Measurements from ENCODE around the gene IPO13.

Gene IPO13

DNA sequence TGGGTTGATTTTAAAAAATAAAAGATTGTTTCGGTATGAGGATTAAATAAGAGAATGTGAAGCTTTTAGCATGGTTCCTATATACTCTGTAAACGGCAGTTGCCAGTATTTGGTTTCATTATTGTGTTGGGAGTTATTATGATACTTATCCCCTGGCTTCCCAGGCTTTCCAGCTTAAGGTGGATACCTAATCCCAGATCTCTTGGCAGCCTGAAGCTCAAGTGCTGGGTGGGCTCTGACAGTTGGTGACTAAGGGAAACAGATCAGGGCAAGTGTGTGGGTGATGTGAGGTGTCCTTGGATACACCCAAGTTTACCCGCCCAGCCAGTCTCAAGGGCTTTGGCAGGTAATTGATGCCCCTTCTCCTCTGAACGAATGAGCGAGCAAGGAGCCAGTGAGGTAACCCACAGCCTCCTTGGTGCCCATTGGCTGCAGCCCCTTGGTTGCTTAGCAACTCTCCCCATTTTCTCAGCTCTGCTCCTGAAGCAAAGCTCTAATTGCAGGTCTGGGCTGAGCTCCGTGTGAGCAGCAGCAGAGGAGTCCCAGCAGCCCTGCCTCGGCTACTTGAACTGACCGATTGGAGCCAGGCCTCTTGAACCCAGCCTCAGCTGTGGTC, 6.1 kb downstream of the IPO13 start:
- DNase-seq: no peak

DNA sequence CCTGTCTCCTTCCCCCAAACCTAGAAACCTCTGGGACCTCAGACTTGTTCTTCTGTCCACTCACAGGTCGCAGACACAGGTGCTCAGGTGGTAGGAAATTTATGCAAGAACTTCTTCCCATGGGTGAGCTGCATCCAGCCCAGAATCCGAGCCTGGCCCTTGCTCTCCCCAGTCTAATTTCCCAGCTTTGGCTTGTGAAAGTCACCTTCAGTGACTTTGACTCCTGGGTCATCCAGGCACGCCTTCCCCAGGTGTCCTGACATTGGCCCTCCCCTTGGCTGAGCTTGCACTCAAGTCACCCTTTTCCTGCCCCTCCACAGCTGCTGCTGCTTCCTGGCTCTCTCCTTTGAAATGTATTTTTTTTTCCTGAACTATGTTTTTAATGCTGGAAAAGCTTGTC, 6.6 kb downstream of the IPO13 start:
- no peak for DNase-seq

DNA sequence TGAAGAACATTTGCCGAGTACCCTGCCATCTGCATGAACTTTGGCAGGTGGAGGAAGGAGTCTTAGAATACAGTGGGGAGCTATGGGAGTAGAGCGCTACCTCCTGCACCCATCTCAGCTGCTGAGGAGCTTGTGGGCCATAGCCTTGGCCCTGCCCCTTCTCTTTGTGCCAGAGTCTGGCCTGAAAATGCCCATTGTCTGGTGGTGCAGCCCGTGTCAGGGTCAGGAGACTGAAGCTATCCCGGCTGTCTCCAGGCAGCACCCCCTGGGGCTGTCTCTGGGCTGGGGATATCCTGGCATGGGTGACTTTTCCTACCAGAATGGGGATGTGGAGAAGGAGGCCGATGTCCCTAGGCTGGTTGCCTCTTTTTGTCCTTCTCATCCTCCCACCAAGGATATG, 7.3 kb downstream of the IPO13 start:
- DNase-seq: no peak

DNA sequence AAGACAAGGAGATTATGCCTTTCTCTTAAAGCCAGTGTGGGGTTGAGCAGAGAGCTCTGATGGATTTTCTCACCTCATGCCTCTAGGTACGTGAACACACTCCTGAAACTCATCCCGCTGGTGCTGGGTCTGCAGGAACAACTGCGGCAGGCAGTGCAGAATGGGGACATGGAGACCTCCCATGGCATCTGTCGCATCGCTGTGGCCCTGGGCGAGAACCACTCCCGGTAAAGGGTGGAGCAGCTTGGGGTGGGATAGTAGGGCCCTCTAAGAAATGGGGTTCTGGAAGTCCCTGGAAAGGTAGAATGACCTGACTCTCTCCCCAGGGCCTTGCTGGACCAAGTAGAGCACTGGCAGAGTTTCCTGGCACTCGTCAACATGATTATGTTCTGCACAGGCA, 9.5 kb downstream of the IPO13 start:
- DNase-seq: no peak

DNA sequence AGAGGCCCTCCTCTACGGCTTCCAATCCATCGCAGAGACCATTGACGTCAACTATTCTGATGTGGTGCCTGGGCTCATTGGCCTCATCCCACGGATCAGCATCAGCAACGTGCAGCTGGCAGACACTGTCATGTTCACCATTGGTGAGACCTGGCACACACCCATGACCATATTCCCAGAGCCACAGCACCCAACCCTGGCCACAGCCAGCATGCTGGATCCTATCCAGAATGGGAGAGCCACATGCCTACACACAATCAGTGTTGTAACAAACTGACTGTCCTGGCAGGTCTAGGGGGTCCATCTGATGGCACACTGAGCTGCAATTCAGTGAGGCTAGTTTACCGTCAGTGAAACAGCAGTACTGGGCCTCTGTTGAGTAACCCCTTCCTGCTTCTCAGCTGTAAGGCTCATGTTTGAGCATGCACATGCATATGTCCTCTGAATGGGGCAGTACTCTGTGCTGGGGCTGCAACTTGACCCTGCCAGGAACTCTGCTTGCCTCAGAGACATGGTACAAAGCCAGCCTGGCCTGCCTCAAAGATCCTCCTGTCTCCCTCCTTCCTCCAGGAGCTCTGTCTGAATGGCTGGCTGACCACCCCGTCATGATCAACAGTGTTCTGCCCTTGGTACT, 10.8 kb downstream of the IPO13 start:
- no peak for DNase-seq

DNA sequence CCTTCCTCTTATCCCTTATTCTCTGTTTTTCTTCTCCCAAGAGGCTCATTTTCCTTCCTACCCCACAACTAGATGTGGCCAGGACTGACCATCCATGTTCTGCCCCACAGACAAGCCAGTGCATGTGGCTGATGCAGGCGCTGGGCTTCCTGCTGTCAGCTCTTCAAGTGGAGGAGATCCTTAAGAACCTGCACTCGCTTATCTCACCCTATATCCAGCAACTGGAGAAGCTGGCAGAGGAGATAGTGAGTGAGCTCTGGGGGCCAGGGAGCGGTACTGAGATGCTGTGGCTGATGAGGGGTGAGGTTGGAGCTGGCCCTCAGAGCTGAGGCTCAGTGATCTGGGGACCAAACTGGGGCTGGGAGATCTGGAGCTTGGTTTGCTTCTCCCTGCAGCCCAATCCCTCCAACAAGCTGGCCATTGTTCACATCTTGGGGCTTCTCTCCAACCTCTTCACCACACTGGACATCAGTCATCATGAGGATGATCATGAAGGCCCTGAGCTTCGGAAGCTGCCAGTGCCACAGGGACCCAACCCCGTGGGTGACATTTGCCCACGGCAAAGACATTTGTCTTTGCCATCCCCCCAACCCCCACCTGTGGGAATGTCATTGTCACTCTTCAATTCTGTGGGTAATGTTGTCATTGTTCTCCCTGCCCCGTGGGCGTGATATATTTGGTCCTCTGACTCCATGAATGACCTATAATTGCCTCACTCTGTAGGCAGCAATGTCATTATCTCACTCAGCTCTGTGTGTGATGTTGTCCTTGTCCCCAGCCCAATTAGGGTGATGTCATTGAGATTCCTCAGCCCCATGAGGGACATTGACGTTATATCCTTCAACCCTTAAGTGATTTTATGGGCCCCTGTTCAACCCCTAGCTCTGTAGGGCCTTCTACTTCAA, 11.9 kb downstream of the IPO13 start:
- DNase-seq: no peak

DNA sequence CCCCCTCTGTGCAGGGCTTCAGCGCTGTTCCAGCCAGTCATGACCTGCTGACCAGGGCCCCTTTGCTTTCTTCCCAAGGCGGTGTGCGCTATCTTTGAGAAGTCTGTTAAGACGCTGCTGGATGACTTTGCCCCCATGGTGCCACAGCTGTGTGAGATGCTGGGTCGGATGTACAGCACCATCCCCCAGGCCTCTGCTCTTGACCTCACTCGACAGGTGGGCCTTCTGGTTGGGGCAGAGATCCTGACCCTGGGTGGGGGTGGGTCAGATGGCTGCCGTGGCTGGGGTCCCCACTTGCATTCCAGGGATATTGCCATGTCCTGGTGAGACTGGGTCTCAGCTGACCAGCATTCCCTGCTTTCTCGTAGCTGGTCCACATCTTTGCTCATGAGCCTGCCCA, 14.0 kb downstream of the IPO13 start:
- DNase-seq: no peak

DNA sequence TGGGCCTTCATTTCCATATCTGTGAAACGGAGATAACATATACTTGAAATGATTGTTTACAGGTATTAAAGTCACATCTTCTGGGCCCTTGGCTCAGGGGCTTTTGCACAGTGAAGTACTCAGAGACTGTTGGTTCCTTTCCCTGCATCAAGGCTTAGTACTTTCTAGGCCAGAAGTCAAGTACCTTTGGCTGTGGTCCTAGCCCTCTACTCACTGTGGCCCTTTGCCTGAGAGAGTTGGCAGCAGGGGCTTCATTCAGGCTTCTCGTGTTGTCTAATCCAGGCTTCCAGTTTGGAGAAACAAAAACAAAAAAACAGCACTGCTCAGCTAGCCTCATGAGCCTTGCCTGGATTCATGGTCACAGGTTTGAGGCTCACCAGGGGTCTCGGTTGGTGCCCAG, 14.9 kb downstream of the IPO13 start:
- no peak for DNase-seq

DNA sequence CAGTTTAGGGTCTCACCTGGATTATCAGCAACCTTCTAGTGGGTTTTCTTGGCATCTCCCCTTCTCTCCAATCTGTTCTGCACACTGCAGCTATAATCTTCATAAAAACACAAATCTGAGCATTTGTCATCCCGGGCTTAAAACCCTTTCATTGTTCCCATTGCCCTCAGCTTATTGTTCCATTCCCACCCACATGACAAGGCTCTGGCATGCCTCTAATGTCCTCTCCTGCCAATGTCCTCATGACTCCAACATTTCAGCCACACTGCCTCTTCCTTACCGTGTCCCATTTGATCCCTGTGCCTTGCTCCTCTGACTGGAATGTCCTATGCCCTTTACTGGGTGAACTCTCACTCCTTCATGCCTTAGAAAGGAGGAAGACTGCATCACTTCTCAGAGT, 15.6 kb downstream of the IPO13 start:
- no peak for DNase-seq

DNA sequence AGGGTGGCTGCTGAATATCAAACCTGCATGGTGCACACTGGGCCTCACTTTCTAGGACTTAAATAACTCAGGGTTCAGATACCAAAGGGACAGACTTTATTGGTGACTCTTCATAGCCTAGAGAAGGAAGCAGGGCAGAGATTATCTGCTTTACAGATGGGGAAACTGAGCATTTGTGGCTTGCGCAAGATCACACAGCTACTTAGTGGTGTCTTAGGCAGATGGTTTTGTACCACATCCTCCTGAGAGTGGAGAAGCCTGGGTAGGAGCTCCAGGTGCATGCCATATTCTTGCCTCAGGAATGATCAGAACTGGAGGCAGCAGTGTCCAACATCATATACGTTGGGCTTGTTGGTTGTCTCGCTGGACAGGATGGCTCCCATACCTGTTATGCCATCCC, 16.3 kb downstream of the IPO13 start:
- DNase-seq: no peak

DNA sequence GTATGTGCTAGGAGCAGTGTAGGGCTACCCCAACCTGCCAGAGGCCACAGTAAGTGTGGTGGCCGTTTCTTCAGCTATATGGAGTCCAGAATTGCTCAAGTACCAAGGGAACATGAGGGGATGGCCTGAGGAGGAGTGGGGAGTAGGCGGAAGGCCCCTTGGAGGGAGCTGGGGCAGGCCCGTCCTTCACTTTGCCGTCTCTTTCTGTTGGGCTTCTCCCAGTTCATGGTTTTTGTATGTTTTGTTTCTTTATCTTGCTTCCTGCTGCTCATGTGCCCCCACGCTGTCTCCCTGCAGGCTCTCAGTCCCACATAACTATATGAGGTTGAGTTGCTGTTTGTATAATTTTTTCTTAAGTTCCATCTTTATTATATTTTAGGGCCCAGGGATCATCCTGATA, 17.1 kb downstream of the IPO13 start:
- no peak for DNase-seq

DNA sequence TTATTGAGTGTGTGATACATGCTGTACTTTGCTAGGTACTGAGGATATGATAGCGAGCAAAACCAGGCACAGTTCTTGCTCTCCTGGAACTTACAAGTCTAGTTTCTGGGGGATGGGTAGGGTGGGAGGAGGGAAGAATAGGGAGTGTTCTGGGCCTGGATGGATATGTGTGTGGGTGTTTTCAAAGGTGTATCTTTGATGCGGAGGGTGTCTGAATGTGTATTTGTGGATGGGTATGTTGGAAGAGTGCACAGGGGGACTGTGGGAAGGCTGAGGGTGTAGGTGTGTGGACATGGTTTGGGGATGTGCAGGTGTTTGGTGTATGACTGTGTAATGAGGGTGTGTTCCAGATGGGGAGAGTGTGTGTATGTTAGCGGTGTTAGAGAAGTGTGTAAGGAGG, 18.6 kb downstream of the IPO13 start:
- DNase-seq: no peak

DNA sequence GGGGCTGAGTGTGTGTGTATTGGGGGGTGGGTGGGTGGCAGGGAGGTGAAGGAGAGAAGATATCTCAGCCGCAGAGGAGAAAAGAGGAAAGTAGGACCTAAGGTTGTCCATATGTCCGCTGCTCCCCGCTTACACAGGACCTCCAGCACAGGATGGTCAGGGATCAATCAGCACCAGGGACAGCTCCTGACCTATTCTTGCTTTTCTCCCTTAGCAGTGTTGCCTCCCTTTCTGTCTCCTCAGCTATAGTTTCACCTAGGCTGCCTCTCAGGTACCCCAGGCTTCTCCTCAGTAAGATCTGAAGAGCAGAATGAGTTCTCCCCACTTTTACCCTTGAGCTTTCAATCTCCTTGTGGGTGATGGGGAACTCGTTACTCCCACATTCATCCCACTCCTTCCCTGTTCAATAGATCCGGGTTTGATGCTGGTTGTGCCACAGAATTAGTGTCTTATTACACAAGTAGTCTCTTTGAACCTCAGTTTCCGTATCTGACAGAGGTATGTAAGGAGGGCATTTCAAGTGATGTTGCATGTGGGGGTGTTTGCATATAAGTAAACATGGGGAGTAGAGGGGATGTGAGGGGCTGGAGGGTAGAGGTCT, 21.7 kb downstream of the IPO13 start:
- DNase-seq: no peak

DNA sequence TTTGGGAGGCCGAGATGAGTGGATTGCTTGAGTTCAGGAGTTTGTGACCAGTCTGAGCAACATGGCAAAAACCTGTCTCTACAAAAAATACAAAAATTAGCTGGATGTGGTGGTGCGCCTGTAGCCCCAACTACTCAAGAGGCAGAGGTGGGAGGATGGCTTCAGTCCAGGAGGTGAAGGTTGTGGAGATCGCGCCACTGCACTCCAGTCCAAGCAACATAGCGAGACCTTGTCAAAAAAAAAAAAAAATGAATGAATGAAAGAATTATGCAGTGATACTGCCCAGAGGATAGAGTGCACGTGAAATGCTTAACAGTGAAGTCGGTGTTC, 22.6 kb downstream of the IPO13 start:
- DNase-seq: no peak

DNA sequence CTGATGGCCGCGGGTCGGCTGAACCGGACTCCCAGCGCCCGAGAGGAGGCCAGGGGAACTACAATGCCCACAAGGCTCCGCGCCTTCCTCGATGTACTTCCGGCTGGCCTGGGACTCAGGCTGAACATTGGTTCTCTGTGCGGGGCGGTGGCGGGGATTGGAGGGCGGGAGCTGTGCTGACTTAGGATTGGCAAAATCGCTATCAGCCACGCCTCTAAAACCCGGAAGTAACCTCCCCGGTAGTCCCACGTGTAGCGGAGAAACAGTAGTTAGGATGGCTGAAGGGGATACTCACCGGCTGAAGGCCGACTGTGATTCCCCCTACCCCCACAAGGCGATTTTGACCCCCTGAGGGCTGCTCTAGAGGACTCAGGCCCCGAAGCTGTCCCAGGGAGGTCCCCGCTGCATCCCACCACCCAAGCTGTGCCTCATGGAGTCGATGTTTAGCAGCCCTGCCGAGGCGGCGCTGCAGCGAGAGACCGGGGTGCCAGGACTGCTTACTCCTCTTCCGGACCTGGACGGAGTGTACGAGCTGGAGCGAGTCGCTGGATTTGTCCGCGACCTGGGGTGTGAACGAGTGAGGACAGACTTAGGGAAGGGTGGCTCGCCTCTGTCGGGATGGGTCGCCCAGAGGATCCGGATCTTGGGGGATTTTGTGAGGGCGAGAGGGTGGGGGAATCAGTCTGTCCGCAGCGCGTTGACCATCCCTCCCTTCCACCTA, 23.2 kb downstream of the IPO13 start, which contains the start of gene DPH2:
DPH2 (plus strand) TSS at position 265 of the 721 bp plus-strand sequence; CDS start at position 431, 166 bp downstream.
- peak; percentile 94 for DNase-seq

DNA sequence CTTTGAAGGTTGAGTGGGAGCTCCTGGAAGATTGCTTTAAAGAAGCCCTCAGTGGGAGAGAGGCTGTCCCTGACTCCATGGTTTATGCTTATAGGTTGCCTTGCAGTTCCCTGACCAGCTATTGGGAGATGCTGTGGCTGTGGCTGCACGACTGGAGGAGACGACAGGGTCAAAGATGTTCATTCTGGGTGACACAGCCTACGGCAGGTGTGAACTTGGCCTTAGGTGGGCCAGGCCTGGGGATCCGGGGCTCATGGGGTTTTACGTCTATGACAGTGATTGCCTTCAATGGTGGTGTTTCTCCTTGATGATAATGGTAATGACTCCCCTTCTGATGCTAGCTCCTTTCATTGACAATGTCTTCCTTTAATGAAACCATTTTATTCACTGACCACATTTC, 23.8 kb downstream of the IPO13 start:
- DNase-seq: no peak

DNA sequence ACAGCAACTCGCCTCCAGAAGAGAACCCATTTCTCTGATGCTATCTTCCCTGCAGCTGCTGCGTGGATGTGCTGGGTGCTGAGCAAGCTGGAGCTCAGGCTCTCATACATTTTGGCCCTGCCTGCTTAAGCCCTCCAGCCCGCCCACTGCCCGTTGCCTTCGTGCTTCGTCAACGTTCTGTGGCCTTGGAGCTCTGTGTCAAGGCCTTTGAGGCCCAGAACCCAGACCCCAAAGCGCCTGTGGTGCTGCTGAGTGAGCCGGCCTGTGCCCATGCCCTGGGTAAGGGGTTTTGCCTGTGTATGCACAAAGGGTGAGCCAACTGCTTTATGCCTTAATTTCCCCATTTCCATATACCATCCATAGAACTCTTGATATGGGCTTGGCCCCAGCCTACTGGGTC, 24.2 kb downstream of the IPO13 start:
- DNase-seq: no peak

DNA sequence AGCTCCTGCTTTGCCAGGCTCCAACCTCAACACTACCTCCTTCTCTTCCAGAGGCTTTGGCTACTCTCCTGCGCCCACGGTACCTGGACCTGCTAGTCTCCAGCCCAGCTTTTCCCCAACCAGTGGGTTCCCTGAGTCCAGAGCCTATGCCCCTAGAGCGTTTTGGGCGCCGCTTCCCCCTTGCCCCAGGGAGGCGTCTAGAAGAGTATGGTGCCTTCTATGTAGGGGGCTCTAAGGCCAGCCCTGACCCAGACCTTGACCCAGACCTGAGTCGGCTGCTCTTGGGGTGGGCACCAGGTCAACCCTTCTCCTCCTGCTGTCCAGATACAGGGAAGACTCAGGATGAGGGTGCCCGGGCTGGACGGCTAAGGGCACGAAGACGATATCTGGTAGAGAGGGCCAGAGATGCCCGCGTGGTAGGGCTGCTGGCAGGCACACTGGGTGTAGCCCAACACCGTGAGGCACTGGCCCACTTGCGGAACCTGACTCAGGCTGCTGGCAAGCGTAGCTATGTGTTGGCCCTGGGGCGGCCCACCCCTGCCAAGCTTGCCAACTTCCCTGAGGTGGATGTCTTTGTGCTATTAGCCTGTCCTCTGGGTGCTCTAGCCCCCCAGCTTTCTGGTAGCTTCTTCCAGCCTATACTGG, 24.7 kb downstream of the IPO13 start:
- no peak for DNase-seq

DNA sequence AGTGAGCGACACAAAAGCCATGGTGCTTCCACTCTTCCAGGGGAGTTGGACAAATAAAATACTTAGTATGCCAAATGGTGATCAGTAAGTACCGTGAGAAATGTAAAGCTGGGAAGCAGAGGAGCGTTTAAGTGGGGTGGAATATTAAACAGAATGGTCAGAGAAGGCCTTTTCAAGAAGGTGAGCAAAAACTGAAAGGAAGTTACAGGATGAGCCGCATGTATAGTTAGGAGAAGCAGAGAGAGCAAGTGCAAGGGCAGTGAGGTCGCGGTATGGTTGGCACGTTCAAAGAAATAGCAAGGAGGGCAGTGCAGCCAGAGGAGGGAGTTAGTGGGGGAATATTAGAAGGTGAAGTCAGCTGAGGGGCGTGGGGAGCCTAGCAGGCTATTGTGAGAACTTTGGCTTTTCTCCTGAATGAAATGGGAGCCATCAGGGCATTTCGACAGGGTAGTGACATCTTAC, 27.3 kb downstream of the IPO13 start:
- no peak for DNase-seq

DNA sequence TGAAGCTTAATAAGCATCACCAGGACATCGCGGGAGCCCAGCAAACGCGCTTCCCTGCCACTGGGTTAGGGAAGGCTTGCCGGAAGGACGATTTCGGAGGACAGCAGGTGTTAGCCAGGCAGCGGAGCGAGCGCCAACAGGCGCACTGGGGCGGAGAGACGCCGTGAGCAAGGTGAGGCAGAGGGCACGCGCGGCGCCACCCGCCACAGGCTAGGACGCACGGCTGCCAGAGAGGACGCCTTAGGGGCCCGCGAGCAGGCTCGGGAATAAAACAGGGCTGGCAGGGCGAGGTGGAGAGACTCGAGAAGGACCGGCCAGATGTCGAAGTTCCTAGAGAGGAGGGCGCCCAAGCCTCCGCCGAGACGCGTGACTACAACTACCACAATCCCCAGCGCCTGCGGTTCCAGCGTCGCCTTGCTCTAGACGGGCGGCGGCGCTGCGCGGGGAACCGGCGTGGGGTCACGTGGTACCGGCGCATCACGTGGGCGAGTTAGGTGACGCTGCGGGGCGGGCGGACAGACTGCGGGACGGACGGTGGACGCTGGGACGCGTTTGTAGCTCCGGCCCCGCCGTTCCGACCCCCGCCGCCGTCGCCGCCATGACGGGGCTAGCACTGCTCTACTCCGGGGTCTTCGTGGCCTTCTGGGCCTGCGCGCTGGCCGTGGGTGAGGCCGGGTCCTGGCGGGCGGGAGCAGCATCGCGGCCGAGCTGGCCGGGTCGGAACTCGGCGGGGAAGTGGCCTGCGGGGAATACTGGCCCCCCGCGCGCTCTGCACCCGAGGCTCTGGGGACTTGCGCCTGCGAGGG, 27.9 kb downstream of the IPO13 start, which contains the start of gene ATP6V0B:
ATP6V0B (plus strand) TSS at position 518 of the 806 bp plus-strand sequence; CDS start at position 599, 81 bp downstream.
- peak; percentile 87 for DNase-seq

DNA sequence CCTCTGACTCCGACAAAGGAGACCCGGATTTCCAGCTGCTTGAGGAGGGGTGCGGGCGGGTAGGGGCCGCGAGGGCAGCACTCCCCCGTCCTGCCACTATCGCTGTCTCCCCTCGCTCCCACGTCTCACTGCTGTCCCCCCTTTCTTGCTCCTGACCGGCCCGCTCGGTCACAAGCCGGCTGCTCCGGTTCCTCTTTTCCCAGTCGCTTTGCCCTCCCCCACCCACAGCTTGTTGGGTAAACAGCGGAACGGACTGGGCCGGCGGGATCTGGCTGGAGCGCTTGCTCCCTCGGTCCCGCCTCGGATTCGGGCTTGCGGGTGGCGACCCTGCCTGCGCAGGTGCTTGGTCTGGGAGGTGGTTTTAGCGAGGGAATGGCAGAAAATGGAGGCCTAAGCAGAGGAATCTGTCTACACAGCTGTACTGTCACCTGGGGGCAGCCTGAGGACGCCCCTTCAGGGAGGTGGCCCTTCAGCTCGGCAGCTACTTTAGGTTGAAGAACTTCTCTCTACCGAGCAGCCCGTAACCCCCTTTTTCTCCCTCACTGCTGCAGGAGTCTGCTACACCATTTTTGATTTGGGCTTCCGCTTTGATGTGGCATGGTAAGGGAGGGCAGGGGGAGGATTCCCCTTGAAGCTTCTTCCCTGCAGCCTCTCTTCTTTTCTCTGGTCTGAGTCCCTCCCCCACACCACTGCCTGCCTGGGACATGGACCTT, 28.7 kb downstream of the IPO13 start:
- DNase-seq: peak; percentile 37

Measured in CD4-positive, alpha-beta T cell treated with Interleukin-4 for 4 hours (primary cell).